NCI-H226 (cell line): ENCODE measurements around the gene ENOX1.
"Not testable (repeated sequence)": the region's sequence is repeated elsewhere in the genome, so short reads cannot be mapped to it uniquely, and the experiment has no call there.

ENCODE experiments used
- DNase-seq: peaks from one replicate; pipeline ENCODE4 v3.0.0-alpha.2; 2015

The ENOX1 gene

DNA sequence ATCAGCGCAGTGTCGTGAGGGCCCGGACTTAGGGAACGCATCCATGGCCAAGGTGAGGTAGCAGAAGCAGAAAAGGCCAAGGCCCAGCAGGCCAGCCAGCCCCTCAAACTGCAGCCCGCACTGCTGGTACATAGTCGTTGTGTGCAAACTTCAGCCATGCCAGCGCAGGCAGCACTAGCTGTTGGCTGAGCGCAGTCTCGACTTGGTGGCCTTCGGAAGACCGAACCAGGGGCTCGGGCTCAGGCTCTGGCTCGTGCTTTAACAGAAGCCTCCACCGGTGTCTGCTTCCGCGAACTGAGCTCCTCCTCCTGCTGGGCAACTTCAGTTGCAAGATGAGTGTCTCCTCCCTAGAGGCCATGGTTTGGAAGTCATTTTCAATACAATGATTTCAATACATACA is 605.9 kb downstream of the ENOX1 start:
- DNase-seq: no peak

GRCh38 chr13:43180036-43180660 is 606.6 kb downstream of the ENOX1 start:
- DNase-seq: no peak

DNA sequence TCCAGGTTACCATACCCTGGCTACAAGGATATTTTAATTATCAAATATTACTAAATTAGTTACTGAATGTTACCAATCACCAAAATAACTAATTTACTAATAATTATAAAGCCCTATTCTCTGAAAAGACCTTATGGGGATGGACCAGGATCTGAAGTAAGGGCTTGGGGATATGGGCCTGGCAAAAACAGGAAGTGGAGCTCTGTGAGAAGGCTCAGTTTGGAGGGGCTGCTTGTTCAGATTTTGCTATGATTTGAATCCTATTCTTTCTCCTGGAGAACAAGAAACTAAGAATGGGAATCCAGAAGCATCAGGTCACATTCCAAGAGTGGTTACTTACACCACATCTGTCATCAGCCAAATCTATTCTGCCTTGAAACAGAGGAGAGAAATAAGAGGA is 615.3 kb downstream of the ENOX1 start:
- DNase-seq: no peak

DNA sequence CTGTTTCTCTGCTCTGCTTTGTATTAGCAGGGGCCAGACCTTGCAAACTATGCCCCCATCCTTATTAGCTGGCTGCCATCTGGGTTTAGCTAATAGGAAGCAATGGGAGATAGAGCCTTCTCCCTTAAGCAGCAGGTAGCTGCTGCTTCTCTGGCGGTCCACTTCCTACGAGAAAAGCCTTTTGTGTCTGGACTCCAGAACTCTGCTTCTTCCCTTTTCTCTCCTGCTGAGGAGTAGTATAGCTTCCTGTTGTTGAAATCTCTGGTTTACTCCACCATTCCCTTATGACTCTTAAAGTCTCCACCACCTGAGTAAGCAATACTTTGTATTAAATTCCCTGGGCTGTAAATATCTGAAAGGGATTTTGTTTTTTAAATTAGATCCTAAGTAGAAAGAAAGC is 616.3 kb downstream of the ENOX1 start:
- no peak for DNase-seq

GRCh38 chr13:43168434-43168833 is 618.3 kb downstream of the ENOX1 start:
- not testable (repeated sequence) for DNase-seq

GRCh38 chr13:43167731-43168130 is 619.0 kb downstream of the ENOX1 start:
- DNase-seq: no peak

DNA sequence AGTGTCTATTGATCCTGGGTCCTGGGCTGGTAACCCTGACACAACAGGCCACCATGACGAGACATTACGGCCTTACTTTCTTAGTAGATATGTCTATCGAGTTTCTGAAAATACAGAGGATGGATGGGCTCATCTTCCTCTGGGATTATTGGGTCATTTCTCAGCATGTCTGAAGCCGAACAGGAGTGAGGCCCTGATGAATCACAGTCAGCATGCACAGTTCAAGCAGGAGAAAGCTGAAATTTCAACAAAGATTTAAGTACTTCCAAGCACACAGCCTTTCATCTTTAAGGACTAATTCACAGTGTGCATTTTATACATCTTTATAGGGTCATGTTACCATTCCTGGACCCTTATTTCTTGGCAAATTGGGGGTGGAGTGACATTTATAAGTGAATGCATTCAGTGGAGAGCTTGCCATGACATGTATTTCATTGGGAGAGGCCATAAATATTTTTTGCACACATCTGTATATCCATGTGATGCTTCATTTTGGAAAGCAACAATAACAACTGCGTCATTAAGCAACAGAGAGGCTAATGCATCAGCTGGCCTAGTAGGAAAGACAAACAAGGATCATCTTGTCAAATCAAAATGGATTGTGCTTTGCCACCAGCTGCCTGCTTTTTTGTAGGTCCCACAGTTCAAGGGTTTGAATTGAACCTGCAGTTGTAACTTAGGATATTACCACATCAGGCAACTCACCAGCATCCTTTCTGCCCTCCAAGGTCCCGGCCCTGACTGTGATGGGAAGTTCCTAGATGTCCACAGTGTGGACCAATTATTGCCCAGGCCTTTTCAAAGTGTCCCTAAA is 619.9 kb downstream of the ENOX1 start:
- no peak for DNase-seq
